GM12878 (cell line): ENCODE measurements around the gene LY9. TPM values are rescaled to one million over a fixed set of nuclear protein-coding genes. Genes with fewer than 3 reads are reported as not detected.

Experiments
- CHD2 ChIP-seq: IDR thresholded peaks from 2 replicates; pipeline ENCODE4 v1.6.1; 2011; ENCODE audit warnings: low read depth, low read length, improper control_type of control experiment, borderline replicate concordance
- FOXM1 ChIP-seq: IDR thresholded peaks from 2 replicates; pipeline ENCODE4 v1.6.1; 2012; ENCODE audit warnings: low read depth, mild to moderate bottlenecking, inconsistent platforms, low read length, moderate library complexity
- GATAD2B ChIP-seq: fragments of 450-650 bp; conservative IDR thresholded peaks from 2 replicates; pipeline ENCODE4 v1.6.1; 2017; ENCODE audit warnings: low read depth, mild to moderate bottlenecking, moderate library complexity
- HDGF ChIP-seq: fragments of 450-650 bp; IDR thresholded peaks from 2 replicates; pipeline ENCODE4 v1.6.1; 2016; ENCODE audit warnings: antibody characterized with exemption
- MTA3 ChIP-seq: IDR thresholded peaks from 2 replicates; pipeline ENCODE4 v1.6.1; 2012; ENCODE audit warnings: low read length, inconsistent platforms, borderline replicate concordance
- NFYB ChIP-seq: IDR thresholded peaks from 2 replicates; pipeline ENCODE4 v1.6.1; 2011; ENCODE audit warnings: low read depth, mild to moderate bottlenecking, low read length, improper control_type of control experiment, moderate library complexity; ENCODE audit not compliant: insufficient read depth
- RELA ChIP-seq: fragments of 450-650 bp; IDR thresholded peaks from 2 replicates; pipeline ENCODE4 v1.8.0; 2014; ENCODE audit warnings: borderline replicate concordance; ENCODE audit not compliant: partially characterized antibody
- SPI1 ChIP-seq: IDR thresholded peaks from 2 replicates; pipeline ENCODE4 v1.6.1; 2011; ENCODE audit warnings: low read depth, mild to moderate bottlenecking, low read length, moderate library complexity, borderline replicate concordance; ENCODE audit not compliant: insufficient read depth
- TCF3 ChIP-seq: IDR thresholded peaks from 2 replicates; pipeline ENCODE4 v1.6.1; 2012; ENCODE audit warnings: low read depth, mild to moderate bottlenecking, low read length, borderline replicate concordance; ENCODE audit not compliant: insufficient read depth
- ZNF207 ChIP-seq: fragments of 450-650 bp; IDR thresholded peaks from 2 replicates; pipeline ENCODE4 v1.6.1; 2014; ENCODE audit warnings: antibody characterized with exemption, mild to moderate bottlenecking, borderline replicate concordance
- polyA plus RNA-seq, 11 experiments: library from polyadenylated mRNA; depleted of rRNA in 4 of 11; unstranded in 6 of 11; stranded (reverse) in 5 of 11; fragments of >200 nt; fragmentation: Nextera tagmentation in 4 of 11; fragmentation: Illumina TruSeq in 1 of 11; extraction: Ambion mirVana in 4 of 11; extraction: Trizol in 1 of 11; gene quantifications; 1 replicate in 1 of 11; 2 replicates in 10 of 11; pipeline versions ENCODE4 v1.2.1 to v1.2.3, GENCODE V29; 2011 to 2016; ENCODE audit warnings: inconsistent platforms in 2 of 11, missing spikeins in 2 of 11, low read depth in 1 of 11
- total RNA-seq, 4 experiments: library from RNA; depleted of rRNA in 3 of 4; stranded (reverse); fragments of >200 nt in 3 of 4; fragmentation: Illumina TruSeq in 1 of 4; extraction: Trizol in 1 of 4; gene quantifications; 2 replicates each; pipeline versions ENCODE4 v1.2.1 to v1.2.3, GENCODE V29; 2013 to 2021
- TF ChIP-seq, protein P1 (sequence below): fragments of 450-650 bp; IDR thresholded peaks from 2 replicates; pipeline ENCODE4 v1.6.1; 2017; ENCODE audit warnings: mild to moderate bottlenecking, moderate library complexity
- TF ChIP-seq, protein P2 (sequence below): fragments of 150-350 bp; IDR thresholded peaks from 2 replicates; pipeline ENCODE4 v1.6.1; 2016; ENCODE audit warnings: low read depth, low read length
- TF ChIP-seq, protein P3 (sequence below): fragments of 450-650 bp; IDR thresholded peaks from 2 replicates; pipeline ENCODE4 v1.6.1; 2017; ENCODE audit warnings: low read depth, mild to moderate bottlenecking, moderate library complexity
- TF ChIP-seq, protein P4 (sequence below): fragments of 450-650 bp; IDR thresholded peaks from 2 replicates; pipeline ENCODE4 v1.6.1; 2017; ENCODE audit warnings: mild to moderate bottlenecking, low read depth, inconsistent platforms; ENCODE audit not compliant: poor library complexity, severe bottlenecking
- TF ChIP-seq, protein P5 (sequence below): IDR thresholded peaks from 2 replicates; pipeline ENCODE4 v1.6.1; 2011; ENCODE audit warnings: low read depth, low read length, improper control_type of control experiment, borderline replicate concordance

Gene LY9
- total and polyA plus RNA-seq, 10 of the 15 experiments (the other 5 are each of a cell fraction or from before 2014, with no cell fraction given), result 2.7 to 12.5 (median 9.0) TPM

DNA sequence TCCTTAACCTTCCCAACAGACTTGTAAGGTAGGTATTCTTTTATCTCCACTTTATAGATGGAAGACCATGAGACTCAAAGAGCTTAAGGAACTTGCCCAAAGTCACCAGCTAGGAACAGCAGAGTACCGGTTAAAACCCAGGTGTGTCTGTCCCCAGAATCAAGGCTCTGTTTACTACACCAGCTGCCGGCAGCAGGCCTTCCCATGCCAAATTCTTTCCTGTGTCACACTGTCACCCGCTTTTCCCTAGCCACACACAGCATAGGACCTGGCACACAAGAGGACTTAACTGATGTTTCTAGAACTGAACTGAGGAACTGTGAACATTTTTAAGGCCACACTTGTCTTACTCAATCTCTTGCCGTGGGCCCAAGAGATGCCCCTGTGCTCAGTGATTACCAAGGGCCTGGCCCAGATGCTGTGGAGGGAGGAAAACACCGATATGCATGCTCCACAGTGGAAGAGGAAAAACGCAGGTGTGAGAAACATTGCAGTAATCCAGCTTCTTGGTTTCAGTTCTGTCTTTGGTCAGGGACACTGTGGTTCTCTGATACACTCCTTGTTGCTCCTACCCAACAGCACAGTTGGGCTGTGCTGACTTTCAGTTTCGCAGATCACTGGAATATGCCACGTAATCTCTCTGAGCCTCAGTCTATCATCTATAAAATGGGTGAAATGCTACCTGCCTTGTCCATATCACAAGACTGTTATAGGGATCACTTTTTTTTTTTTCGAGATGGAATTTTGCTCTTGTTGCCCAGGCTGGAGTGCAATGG is 13.9 kb upstream of the LY9 start (continued):
- TF ChIP-seq, protein P1, sequence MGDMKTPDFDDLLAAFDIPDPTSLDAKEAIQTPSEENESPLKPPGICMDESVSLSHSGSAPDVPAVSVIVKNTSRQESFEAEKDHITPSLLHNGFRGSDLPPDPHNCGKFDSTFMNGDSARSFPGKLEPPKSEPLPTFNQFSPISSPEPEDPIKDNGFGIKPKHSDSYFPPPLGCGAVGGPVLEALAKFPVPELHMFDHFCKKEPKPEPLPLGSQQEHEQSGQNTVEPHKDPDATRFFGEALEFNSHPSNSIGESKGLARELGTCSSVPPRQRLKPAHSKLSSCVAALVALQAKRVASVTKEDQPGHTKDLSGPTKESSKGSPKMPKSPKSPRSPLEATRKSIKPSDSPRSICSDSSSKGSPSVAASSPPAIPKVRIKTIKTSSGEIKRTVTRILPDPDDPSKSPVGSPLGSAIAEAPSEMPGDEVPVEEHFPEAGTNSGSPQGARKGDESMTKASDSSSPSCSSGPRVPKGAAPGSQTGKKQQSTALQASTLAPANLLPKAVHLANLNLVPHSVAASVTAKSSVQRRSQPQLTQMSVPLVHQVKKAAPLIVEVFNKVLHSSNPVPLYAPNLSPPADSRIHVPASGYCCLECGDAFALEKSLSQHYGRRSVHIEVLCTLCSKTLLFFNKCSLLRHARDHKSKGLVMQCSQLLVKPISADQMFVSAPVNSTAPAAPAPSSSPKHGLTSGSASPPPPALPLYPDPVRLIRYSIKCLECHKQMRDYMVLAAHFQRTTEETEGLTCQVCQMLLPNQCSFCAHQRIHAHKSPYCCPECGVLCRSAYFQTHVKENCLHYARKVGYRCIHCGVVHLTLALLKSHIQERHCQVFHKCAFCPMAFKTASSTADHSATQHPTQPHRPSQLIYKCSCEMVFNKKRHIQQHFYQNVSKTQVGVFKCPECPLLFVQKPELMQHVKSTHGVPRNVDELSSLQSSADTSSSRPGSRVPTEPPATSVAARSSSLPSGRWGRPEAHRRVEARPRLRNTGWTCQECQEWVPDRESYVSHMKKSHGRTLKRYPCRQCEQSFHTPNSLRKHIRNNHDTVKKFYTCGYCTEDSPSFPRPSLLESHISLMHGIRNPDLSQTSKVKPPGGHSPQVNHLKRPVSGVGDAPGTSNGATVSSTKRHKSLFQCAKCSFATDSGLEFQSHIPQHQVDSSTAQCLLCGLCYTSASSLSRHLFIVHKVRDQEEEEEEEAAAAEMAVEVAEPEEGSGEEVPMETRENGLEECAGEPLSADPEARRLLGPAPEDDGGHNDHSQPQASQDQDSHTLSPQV, result no peak
- TF ChIP-seq, protein P2, sequence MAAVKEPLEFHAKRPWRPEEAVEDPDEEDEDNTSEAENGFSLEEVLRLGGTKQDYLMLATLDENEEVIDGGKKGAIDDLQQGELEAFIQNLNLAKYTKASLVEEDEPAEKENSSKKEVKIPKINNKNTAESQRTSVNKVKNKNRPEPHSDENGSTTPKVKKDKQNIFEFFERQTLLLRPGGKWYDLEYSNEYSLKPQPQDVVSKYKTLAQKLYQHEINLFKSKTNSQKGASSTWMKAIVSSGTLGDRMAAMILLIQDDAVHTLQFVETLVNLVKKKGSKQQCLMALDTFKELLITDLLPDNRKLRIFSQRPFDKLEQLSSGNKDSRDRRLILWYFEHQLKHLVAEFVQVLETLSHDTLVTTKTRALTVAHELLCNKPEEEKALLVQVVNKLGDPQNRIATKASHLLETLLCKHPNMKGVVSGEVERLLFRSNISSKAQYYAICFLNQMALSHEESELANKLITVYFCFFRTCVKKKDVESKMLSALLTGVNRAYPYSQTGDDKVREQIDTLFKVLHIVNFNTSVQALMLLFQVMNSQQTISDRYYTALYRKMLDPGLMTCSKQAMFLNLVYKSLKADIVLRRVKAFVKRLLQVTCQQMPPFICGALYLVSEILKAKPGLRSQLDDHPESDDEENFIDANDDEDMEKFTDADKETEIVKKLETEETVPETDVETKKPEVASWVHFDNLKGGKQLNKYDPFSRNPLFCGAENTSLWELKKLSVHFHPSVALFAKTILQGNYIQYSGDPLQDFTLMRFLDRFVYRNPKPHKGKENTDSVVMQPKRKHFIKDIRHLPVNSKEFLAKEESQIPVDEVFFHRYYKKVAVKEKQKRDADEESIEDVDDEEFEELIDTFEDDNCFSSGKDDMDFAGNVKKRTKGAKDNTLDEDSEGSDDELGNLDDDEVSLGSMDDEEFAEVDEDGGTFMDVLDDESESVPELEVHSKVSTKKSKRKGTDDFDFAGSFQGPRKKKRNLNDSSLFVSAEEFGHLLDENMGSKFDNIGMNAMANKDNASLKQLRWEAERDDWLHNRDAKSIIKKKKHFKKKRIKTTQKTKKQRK, result no peak
- TF ChIP-seq SPI1, result peak; percentile 94
- no peak; the same call in 1 of the 2 replicates for TF ChIP-seq CHD2
- peak; percentile 81; the same call in 1 of the 2 replicates for TF ChIP-seq TCF3
- no peak for TF ChIP-seq RELA
- 0 out of 2 replicates have a peak, but pooled peaks have one; percentile 26 for TF ChIP-seq NFYB
- TF ChIP-seq MTA3, result peak; percentile 87
- TF ChIP-seq, protein P3, sequence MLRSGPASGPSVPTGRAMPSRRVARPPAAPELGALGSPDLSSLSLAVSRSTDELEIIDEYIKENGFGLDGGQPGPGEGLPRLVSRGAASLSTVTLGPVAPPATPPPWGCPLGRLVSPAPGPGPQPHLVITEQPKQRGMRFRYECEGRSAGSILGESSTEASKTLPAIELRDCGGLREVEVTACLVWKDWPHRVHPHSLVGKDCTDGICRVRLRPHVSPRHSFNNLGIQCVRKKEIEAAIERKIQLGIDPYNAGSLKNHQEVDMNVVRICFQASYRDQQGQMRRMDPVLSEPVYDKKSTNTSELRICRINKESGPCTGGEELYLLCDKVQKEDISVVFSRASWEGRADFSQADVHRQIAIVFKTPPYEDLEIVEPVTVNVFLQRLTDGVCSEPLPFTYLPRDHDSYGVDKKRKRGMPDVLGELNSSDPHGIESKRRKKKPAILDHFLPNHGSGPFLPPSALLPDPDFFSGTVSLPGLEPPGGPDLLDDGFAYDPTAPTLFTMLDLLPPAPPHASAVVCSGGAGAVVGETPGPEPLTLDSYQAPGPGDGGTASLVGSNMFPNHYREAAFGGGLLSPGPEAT, result peak; percentile 95
- TF ChIP-seq FOXM1, result peak; percentile 54; the same call in 1 of the 2 replicates
- TF ChIP-seq ZNF207, result no peak
- TF ChIP-seq, protein P4, sequence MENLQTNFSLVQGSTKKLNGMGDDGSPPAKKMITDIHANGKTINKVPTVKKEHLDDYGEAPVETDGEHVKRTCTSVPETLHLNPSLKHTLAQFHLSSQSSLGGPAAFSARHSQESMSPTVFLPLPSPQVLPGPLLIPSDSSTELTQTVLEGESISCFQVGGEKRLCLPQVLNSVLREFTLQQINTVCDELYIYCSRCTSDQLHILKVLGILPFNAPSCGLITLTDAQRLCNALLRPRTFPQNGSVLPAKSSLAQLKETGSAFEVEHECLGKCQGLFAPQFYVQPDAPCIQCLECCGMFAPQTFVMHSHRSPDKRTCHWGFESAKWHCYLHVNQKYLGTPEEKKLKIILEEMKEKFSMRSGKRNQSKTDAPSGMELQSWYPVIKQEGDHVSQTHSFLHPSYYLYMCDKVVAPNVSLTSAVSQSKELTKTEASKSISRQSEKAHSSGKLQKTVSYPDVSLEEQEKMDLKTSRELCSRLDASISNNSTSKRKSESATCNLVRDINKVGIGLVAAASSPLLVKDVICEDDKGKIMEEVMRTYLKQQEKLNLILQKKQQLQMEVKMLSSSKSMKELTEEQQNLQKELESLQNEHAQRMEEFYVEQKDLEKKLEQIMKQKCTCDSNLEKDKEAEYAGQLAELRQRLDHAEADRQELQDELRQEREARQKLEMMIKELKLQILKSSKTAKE, result peak; percentile 57
- peak; percentile 60; the same call in 1 of the 2 replicates for TF ChIP-seq GATAD2B
- peak; percentile 15; the same call in 1 of the 2 replicates for TF ChIP-seq HDGF
- TF ChIP-seq, protein P5, sequence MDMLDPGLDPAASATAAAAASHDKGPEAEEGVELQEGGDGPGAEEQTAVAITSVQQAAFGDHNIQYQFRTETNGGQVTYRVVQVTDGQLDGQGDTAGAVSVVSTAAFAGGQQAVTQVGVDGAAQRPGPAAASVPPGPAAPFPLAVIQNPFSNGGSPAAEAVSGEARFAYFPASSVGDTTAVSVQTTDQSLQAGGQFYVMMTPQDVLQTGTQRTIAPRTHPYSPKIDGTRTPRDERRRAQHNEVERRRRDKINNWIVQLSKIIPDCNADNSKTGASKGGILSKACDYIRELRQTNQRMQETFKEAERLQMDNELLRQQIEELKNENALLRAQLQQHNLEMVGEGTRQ, result no peak
